AG09309 (cell line): ENCODE results near the gene TLK1.
"Not testable (repeated sequence)": the region's sequence is repeated elsewhere in the genome, so short reads cannot be mapped to it uniquely, and the experiment has no call there.

Experiments used
- DNase-seq: peaks from one replicate; pipeline ENCODE4 v3.0.0-alpha.2; 2010; ENCODE audit warnings: low read depth
- H3K4me3 ChIP-seq: 2 replicates; pipeline ENCODE4 v1.5.1; 2011; ENCODE audit warnings: mild to moderate bottlenecking, low read depth, low read length, moderate library complexity; ENCODE audit not compliant: control insufficient read depth
- CTCF ChIP-seq: IDR thresholded peaks from 2 replicates; pipeline ENCODE4 v1.5.1; 2011; ENCODE audit warnings: mild to moderate bottlenecking, low read depth, low read length, inconsistent platforms; ENCODE audit not compliant: insufficient read depth, control insufficient read depth; ENCODE audit errors: missing control alignments

Gene TLK1

GRCh38 chr2:171165967-171166327 is 5.3 kb upstream of the TLK1 start:
- H3K4me3 ChIP-seq = no peak overlapping the region
- TF ChIP-seq CTCF = no peak
- no peak for DNase-seq

- no peak overlapping the region for H3K4me3 ChIP-seq
- no peak for TF ChIP-seq CTCF
- DNase-seq = no peak
Observed at GRCh38 chr2:171163261-171163660, 2.6 kb upstream of the TLK1 start.

GRCh38 chr2:171162522-171163197 is 2.0 kb upstream of the TLK1 start:
- DNase-seq, H3K4me3 ChIP-seq: not testable (repeated sequence)

GRCh38 chr2:171160956-171161740 is 455 bp upstream of the TLK1 start:
- no peak for DNase-seq

GRCh38 chr2:171159372-171160118 is 1.1 kb downstream of the TLK1 start:
- peak; percentile 66 for DNase-seq
- peak; percentile 69 for TF ChIP-seq CTCF
- H3K4me3 ChIP-seq = peak overlapping the region; percentile 70

More at GRCh38 chr2:171160956-171161740, 455 bp upstream of the TLK1 start:
- H3K4me3 ChIP-seq = peak overlapping the region; percentile 70
- TF ChIP-seq CTCF = no peak

GRCh38 chr2:171158790-171159371 is 1.8 kb downstream of the TLK1 start:
- no peak for TF ChIP-seq CTCF
- peak overlapping the region; percentile 70 for H3K4me3 ChIP-seq
- DNase-seq = no peak
